ENCODE measurements around the gene TERT. TPM values are rescaled to one million over a fixed set of nuclear protein-coding genes. Genes with fewer than 3 reads are reported as not detected.

The TERT gene
- total RNA-seq, 2 donors from 2014 or later = 7.1 to 9.8 TPM

GRCh38 chr5:1270933-1271914 is 23.6 kb downstream of the TERT start:
- Histone ChIP-seq H3K36me3 (ENCODE audit: control insufficient read depth, insufficient read depth, low read length) (no peaks in the 10 kb centered on the region), H3K9me3 (ENCODE audit: control insufficient read depth, low read length) (no peaks in the 10 kb centered on the region), H3K4me1 (ENCODE audit: control insufficient read depth, insufficient read depth, low read length) (no peaks in the 10 kb centered on the region), H3K27me3 (ENCODE audit: control insufficient read depth, insufficient read depth, low read length, poor library complexity, severe bottlenecking) (no peaks in the 10 kb centered on the region), H3K27ac (ENCODE audit: low read depth, low read length) (no peak overlapping the region), H3K4me3 (ENCODE audit: low read length) (no peak overlapping the region), H3K9ac (ENCODE audit: extremely low read depth, low read length, poor library complexity, severe bottlenecking) (no peak overlapping the region)
- Mint-ChIP-seq H3K27me3 (ENCODE audit: insufficient read depth) (no peaks in the 10 kb centered on the region), H3K9me3 (no peaks in the 10 kb centered on the region), H3K36me3 (ENCODE audit: low read depth) (peaks cover 6% of the 10 kb centered on the region), H3K4me1 (no peaks in the 10 kb centered on the region), H3K4me3 (no peak overlapping the region), H3K27ac (no peak overlapping the region)
- DNase-seq = no peak
- TF ChIP-seq, protein P1, sequence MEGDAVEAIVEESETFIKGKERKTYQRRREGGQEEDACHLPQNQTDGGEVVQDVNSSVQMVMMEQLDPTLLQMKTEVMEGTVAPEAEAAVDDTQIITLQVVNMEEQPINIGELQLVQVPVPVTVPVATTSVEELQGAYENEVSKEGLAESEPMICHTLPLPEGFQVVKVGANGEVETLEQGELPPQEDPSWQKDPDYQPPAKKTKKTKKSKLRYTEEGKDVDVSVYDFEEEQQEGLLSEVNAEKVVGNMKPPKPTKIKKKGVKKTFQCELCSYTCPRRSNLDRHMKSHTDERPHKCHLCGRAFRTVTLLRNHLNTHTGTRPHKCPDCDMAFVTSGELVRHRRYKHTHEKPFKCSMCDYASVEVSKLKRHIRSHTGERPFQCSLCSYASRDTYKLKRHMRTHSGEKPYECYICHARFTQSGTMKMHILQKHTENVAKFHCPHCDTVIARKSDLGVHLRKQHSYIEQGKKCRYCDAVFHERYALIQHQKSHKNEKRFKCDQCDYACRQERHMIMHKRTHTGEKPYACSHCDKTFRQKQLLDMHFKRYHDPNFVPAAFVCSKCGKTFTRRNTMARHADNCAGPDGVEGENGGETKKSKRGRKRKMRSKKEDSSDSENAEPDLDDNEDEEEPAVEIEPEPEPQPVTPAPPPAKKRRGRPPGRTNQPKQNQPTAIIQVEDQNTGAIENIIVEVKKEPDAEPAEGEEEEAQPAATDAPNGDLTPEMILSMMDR (conservative IDR thresholded peaks at IDR 0.05) = no peak
- 93 to 97% methylated on average over 34 to 39 of the region's 39 CpGs for WGBS, 2 experiments (ENCODE audit: insufficient coverage in 1 of 2, insufficient read length in 1 of 2)

GRCh38 chr5:1270426-1270825 is 24.4 kb downstream of the TERT start:
- no peaks in the 10 kb centered on the region for H3K9me3 Mint-ChIP-seq
- DNase-seq = no peak
- H3K9me3 ChIP-seq (ENCODE audit: control insufficient read depth, low read length) = no peaks in the 10 kb centered on the region
- TF ChIP-seq, protein P1 (conservative IDR thresholded peaks at IDR 0.05) = no peak
- no peaks in the 10 kb centered on the region for H3K27me3 ChIP-seq (ENCODE audit: control insufficient read depth, insufficient read depth, low read length, poor library complexity, severe bottlenecking)
- H3K36me3 ChIP-seq (ENCODE audit: control insufficient read depth, insufficient read depth, low read length) = no peaks in the 10 kb centered on the region
- no peak overlapping the region for H3K4me3 Mint-ChIP-seq
- 94 to 96% methylated on average over 19 to 22 of the region's 22 CpGs for WGBS, 2 experiments (ENCODE audit: insufficient coverage in 1 of 2, insufficient read length in 1 of 2)
- no peak overlapping the region for H3K27ac ChIP-seq (ENCODE audit: low read depth, low read length)
- H3K36me3 Mint-ChIP-seq (ENCODE audit: low read depth) = peaks cover 6% of the 10 kb centered on the region
- H3K9ac ChIP-seq (ENCODE audit: extremely low read depth, low read length, poor library complexity, severe bottlenecking) = no peak overlapping the region
- no peak overlapping the region for H3K4me3 ChIP-seq (ENCODE audit: low read length)
- no peak overlapping the region for H3K27ac Mint-ChIP-seq
- H3K4me1 Mint-ChIP-seq = no peaks in the 10 kb centered on the region
- no peaks in the 10 kb centered on the region for H3K4me1 ChIP-seq (ENCODE audit: control insufficient read depth, insufficient read depth, low read length)
- no peaks in the 10 kb centered on the region for H3K27me3 Mint-ChIP-seq (ENCODE audit: insufficient read depth)

DNA sequence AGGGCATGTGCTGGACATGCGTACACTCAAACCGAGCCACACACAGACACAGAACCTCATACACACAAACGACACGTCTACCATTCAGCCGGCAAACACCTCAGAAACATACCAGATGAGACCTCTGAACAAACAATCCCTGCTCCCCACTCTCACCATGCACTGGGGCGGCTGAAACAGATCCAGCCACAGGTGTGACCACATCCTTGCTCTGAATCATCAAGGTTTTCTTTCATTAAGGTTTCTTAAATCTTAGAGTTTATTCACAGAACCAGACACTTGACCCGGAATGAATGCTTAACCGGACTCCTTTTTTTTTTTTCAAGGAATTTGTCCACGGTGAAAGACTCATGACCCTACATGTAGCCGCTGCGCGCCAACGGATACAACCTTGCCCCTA is 26.2 kb downstream of the TERT start:
- H3K36me3 ChIP-seq (ENCODE audit: control insufficient read depth, insufficient read depth, low read length) = no peaks in the 10 kb centered on the region
- no peaks in the 10 kb centered on the region for H3K27me3 ChIP-seq (ENCODE audit: control insufficient read depth, insufficient read depth, low read length, poor library complexity, severe bottlenecking)
- peaks cover 6% of the 10 kb centered on the region for H3K36me3 Mint-ChIP-seq (ENCODE audit: low read depth)
- H3K27ac ChIP-seq (ENCODE audit: low read depth, low read length) = no peak overlapping the region
- TF ChIP-seq, protein P1 (conservative IDR thresholded peaks at IDR 0.05) = no peak
- no peaks in the 10 kb centered on the region for H3K9me3 Mint-ChIP-seq
- WGBS, 2 experiments (ENCODE audit: insufficient coverage in 1 of 2, insufficient read length in 1 of 2) = 96 to 97% methylated on average over 13 of the region's 13 CpGs
- H3K4me1 ChIP-seq (ENCODE audit: control insufficient read depth, insufficient read depth, low read length) = no peaks in the 10 kb centered on the region
- no peaks in the 10 kb centered on the region for H3K9me3 ChIP-seq (ENCODE audit: control insufficient read depth, low read length)
- H3K4me3 ChIP-seq (ENCODE audit: low read length) = no peak overlapping the region
- H3K4me1 Mint-ChIP-seq = no peaks in the 10 kb centered on the region
- H3K27me3 Mint-ChIP-seq (ENCODE audit: insufficient read depth) = no peaks in the 10 kb centered on the region
- no peak overlapping the region for H3K4me3 Mint-ChIP-seq
- no peak overlapping the region for H3K9ac ChIP-seq (ENCODE audit: extremely low read depth, low read length, poor library complexity, severe bottlenecking)
- DNase-seq = no peak
- no peak overlapping the region for H3K27ac Mint-ChIP-seq
